Suprapubic skin (tissue), 4 donors: ENCODE data around the gene EEPD1. TPM values are rescaled to one million over a fixed set of nuclear protein-coding genes. Genes with fewer than 3 reads are reported as not detected.

Experiments
- DNase-seq, 2 donors: peaks; one replicate each; pipeline ENCODE4 v3.0.0-alpha.2; 2019; ENCODE audit warnings: low spot score in 2 of 2
- H3K27ac ChIP-seq: fragments of 200-600 bp; sonication (generic); one replicate; pipeline ENCODE4 v1.5.1; 2019
- H3K27me3 ChIP-seq: fragments of 200-600 bp; sonication (generic); one replicate; pipeline ENCODE4 v1.5.1; 2019
- H3K36me3 ChIP-seq: fragments of 200-600 bp; sonication (generic); one replicate; pipeline ENCODE4 v1.5.1; 2019
- H3K4me1 ChIP-seq: fragments of 200-600 bp; sonication (generic); one replicate; pipeline ENCODE4 v1.5.1; 2019
- H3K4me3 ChIP-seq: fragments of 200-600 bp; sonication (generic); one replicate; pipeline ENCODE4 v1.5.1; 2019; ENCODE audit warnings: mild to moderate bottlenecking
- H3K9me3 ChIP-seq: fragments of 200-600 bp; sonication (generic); one replicate; pipeline ENCODE4 v1.5.1; 2019
- CTCF ChIP-seq, 2 donors: fragments of 200-600 bp in 1 of 2; fragments of 450-650 bp in 1 of 2; sonication (generic) in 1 of 2; IDR thresholded peaks; one replicate each; pipeline ENCODE4 v1.5.1; 2016 to 2019; ENCODE audit warnings: antibody characterized with exemption in 2 of 2, mild to moderate bottlenecking in 1 of 2, moderate library complexity in 1 of 2
- EP300 ChIP-seq: sonication (generic); formaldehyde crosslinking; IDR thresholded peaks from one replicate; pipeline ENCODE4 v1.6.1; 2017; ENCODE audit warnings: antibody characterized with exemption
- POLR2A ChIP-seq, 2 donors: fragments of 450-650 bp; IDR thresholded peaks; one replicate each; pipeline ENCODE4 v1.6.1; 2017; ENCODE audit warnings: antibody characterized with exemption in 2 of 2, mild to moderate bottlenecking in 2 of 2, moderate library complexity in 2 of 2
- POLR2AphosphoS5 ChIP-seq, 3 donors: sonication (generic); formaldehyde crosslinking; IDR thresholded peaks; one replicate each; pipeline ENCODE4 v1.6.1; 2017; ENCODE audit warnings: antibody characterized with exemption in 3 of 3
- WGBS: methylation state at CpG from one replicate; pipeline ENCODE4 v1.1.5; 2018; 5-methylcytosine and 5-hydroxymethylcytosine counted together
- total RNA-seq, 4 donors: library from RNA; depleted of rRNA; stranded (reverse); fragments of >200 nt; gene quantifications; one replicate each; pipeline ENCODE4 v1.1.0, GENCODE V29; 2016

Gene EEPD1
- total RNA-seq, 4 donors from 2014 or later = 11.7 to 18.2 (median 16.1) TPM

GRCh38 chr7:36141351-36141750 is 11.7 kb upstream of the EEPD1 start:
- Histone ChIP-seq H3K27ac (no peak overlapping the region), H3K9me3 (no peaks in the 10 kb centered on the region), H3K36me3 (no peaks in the 10 kb centered on the region), H3K27me3 (no peaks in the 10 kb centered on the region), H3K4me3 (no peak overlapping the region), H3K4me1 (peaks cover 9% of the 10 kb centered on the region)
- TF ChIP-seq POLR2AphosphoS5 (IDR thresholded peaks at IDR 0.05) = no peak
- no peak for TF ChIP-seq POLR2A (IDR thresholded peaks at IDR 0.05)
- no peak for TF ChIP-seq CTCF (IDR thresholded peaks at IDR 0.05)
- TF ChIP-seq EP300 = no peak
- no peak for DNase-seq
- 79% methylated on average over 1 of the region's 1 CpG for WGBS

- Histone ChIP-seq H3K27me3 (no peaks in the 10 kb centered on the region), H3K4me1 (peaks cover 4% of the 10 kb centered on the region), H3K36me3 (no peaks in the 10 kb centered on the region), H3K27ac (no peak overlapping the region), H3K9me3 (no peaks in the 10 kb centered on the region), H3K4me3 (no peak overlapping the region)
- DNase-seq = no peak
- TF ChIP-seq EP300 = no peak
- no peak for TF ChIP-seq POLR2A (IDR thresholded peaks at IDR 0.05)
- TF ChIP-seq CTCF (IDR thresholded peaks at IDR 0.05) = no peak
- no peak for TF ChIP-seq POLR2AphosphoS5 (IDR thresholded peaks at IDR 0.05)
Observed at GRCh38 chr7:36141850-36142249, 11.2 kb upstream of the EEPD1 start.

GRCh38 chr7:36144189-36144588 is 8.9 kb upstream of the EEPD1 start:
- Histone ChIP-seq H3K36me3 (no peaks in the 10 kb centered on the region), H3K27ac (no peak overlapping the region), H3K4me1 (no peaks in the 10 kb centered on the region), H3K4me3 (no peak overlapping the region), H3K27me3 (no peaks in the 10 kb centered on the region), H3K9me3 (no peaks in the 10 kb centered on the region)
- no peak for TF ChIP-seq EP300
- no peak for TF ChIP-seq POLR2AphosphoS5 (IDR thresholded peaks at IDR 0.05)
- no peak for TF ChIP-seq CTCF (IDR thresholded peaks at IDR 0.05)
- TF ChIP-seq POLR2A (IDR thresholded peaks at IDR 0.05) = no peak
- no peak for DNase-seq

- Histone ChIP-seq H3K9me3 (no peaks in the 10 kb centered on the region), H3K27ac (no peak overlapping the region), H3K36me3 (no peaks in the 10 kb centered on the region), H3K4me3 (no peak overlapping the region), H3K27me3 (no peaks in the 10 kb centered on the region), H3K4me1 (no peaks in the 10 kb centered on the region)
- no peak for DNase-seq
- TF ChIP-seq POLR2AphosphoS5 (IDR thresholded peaks at IDR 0.05) (no peak), CTCF (IDR thresholded peaks at IDR 0.05) (no peak), POLR2A (IDR thresholded peaks at IDR 0.05) (no peak), EP300 (no peak)
- 86% methylated on average over 1 of the region's 1 CpG for WGBS
Observed at GRCh38 chr7:36145686-36146085, 7.4 kb upstream of the EEPD1 start.

- WGBS = 88% methylated on average over 4 of the region's 4 CpGs
- DNase-seq = no peak
- H3K4me3 ChIP-seq = no peak overlapping the region
- H3K4me1 ChIP-seq = peaks cover 4% of the 10 kb centered on the region
- H3K27me3 ChIP-seq = no peaks in the 10 kb centered on the region
- H3K9me3 ChIP-seq = no peaks in the 10 kb centered on the region
- H3K27ac ChIP-seq = no peak overlapping the region
- H3K36me3 ChIP-seq = no peaks in the 10 kb centered on the region
- TF ChIP-seq CTCF (IDR thresholded peaks at IDR 0.05) = no peak
- TF ChIP-seq POLR2A (IDR thresholded peaks at IDR 0.05) = no peak
- no peak for TF ChIP-seq POLR2AphosphoS5 (IDR thresholded peaks at IDR 0.05)
- TF ChIP-seq EP300 = no peak
Observed at GRCh38 chr7:36147361-36147760, 5.7 kb upstream of the EEPD1 start.
